Measurements from ENCODE around the gene SLCO4A1.

The SLCO4A1 gene

DNA sequence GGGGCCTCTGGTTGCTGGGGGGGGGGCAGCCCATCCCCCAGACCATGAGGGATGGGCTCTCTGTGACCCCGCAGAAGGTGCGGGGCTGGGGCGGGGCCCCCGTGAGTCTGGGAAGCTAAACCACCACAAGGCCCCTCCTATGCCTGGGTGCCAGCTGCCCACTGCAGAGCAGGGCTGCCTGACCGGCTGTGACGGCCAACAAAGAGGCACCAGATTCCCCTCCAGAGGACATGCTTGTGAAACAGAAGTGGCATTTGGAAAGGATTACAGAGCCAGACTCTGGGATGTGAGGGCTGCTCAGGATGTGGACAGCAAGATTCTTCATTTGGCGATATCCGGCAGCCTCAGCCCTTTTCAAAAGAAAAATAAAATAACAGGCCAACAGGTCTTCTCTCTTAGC, 49.9 kb downstream of the SLCO4A1 start:
- Histone ChIP-seq H3K27ac (no peak overlapping the region), H3K4me3 (ENCODE audit: low read depth in 1 of 2, low read length in 1 of 2) (no peak overlapping the region), H3K27me3 (peaks cover 10% of the 10 kb centered on the region), H3K36me3 (no peaks in the 10 kb centered on the region), H3K9me3 (no peaks in the 10 kb centered on the region), H3K4me1 (ENCODE audit: control insufficient read depth in 1 of 2, insufficient read depth in 1 of 2, low read depth in 1 of 2, low read length in 1 of 2) (peaks cover 4 to 12% of the 10 kb centered on the region in 2 experiments)
- TF ChIP-seq, protein P1, sequence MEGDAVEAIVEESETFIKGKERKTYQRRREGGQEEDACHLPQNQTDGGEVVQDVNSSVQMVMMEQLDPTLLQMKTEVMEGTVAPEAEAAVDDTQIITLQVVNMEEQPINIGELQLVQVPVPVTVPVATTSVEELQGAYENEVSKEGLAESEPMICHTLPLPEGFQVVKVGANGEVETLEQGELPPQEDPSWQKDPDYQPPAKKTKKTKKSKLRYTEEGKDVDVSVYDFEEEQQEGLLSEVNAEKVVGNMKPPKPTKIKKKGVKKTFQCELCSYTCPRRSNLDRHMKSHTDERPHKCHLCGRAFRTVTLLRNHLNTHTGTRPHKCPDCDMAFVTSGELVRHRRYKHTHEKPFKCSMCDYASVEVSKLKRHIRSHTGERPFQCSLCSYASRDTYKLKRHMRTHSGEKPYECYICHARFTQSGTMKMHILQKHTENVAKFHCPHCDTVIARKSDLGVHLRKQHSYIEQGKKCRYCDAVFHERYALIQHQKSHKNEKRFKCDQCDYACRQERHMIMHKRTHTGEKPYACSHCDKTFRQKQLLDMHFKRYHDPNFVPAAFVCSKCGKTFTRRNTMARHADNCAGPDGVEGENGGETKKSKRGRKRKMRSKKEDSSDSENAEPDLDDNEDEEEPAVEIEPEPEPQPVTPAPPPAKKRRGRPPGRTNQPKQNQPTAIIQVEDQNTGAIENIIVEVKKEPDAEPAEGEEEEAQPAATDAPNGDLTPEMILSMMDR (IDR thresholded peaks at IDR 0.05): no peak

DNA sequence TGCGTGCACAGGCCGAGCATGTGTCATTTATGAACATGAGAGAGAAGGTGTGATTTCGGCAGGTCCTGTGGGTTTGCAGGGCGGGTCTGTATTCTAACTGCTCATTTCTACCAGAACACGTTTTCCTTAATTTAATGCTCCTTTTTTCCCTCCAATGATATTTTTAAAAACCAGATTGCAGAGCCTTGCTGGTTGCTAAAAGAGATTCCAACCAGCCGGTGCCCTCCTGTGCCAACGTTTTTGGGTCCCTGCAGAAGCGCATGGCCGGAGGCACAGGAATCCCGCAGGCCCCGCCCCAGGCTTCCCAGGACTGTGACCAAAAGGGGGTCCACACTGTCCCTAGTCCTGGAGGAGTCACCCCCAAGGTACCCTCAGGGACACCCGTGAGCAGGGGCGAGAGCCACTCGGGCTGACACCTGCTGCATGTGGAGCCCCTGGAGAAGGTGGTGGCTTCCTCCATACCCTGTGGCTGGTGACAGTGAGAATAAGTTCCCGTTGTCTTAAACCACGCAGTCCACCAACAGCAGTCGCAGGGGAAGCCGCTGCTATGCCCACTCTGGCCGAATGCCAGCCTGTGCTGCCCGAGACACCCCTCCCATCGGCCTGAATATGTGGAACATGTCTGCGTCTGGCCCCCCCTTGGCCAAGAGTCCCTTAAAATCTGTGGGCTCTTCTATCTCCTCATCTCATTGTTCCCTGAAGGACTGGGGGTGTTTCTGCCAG, 50.7 kb downstream of the SLCO4A1 start:
- Histone ChIP-seq H3K27ac (no peak overlapping the region), H3K27me3 (peaks cover 10% of the 10 kb centered on the region), H3K36me3 (no peaks in the 10 kb centered on the region), H3K4me1 (ENCODE audit: control insufficient read depth in 1 of 2, insufficient read depth in 1 of 2, low read depth in 1 of 2, low read length in 1 of 2) (peaks cover 4 to 12% of the 10 kb centered on the region in 2 experiments), H3K9me3 (no peaks in the 10 kb centered on the region), H3K4me3 (ENCODE audit: low read depth in 1 of 2, low read length in 1 of 2) (no peak overlapping the region)
- TF ChIP-seq, protein P1 (IDR thresholded peaks at IDR 0.05): no peak

DNA sequence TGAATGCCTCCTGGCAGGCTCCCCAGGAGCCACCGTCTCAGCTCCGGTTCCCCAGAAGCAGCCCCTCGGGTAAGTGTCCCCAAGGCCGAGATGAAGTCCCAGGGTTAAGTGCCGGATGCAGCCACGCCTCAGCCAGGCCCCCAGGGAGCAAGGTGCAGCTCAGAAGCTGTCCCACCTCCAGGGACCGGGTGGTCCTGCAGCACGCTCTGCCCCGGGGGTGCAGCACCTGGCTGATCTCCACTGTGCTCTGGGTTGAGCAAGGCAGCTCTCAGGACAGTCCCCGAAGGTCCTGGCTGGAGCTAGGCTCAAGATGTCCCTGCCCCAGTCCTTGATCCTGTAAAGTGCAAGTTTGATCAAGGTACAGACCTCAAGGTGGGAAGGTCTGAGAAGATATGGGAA, 51.2 kb downstream of the SLCO4A1 start:
- Histone ChIP-seq H3K27ac (no peak overlapping the region), H3K27me3 (peaks cover 10% of the 10 kb centered on the region), H3K36me3 (no peaks in the 10 kb centered on the region), H3K4me1 (ENCODE audit: control insufficient read depth in 1 of 2, insufficient read depth in 1 of 2, low read depth in 1 of 2, low read length in 1 of 2) (peaks cover 4 to 12% of the 10 kb centered on the region in 2 experiments), H3K9me3 (no peaks in the 10 kb centered on the region), H3K4me3 (ENCODE audit: low read depth in 1 of 2, low read length in 1 of 2) (no peak overlapping the region)
- TF ChIP-seq, protein P1 (IDR thresholded peaks at IDR 0.05): no peak

DNA sequence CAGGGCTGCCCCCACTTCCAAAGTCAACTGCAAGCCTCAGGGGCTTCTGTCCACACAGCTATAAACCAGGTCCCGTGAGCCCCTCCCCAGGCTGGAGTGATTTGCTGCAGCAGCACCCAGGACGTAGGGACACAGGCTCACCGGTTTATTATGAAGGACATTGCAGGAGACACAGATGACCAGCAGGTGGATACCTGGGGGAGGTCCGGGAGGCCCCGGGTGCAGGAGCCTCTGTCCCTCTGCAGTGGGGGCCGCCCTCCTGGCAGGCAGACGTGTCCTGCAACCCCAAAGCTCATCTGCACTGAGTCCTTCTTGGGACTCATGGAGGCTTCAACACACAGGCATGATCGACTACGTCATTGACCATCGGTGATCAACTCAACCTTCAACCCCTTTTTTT, 51.8 kb downstream of the SLCO4A1 start:
- TF ChIP-seq, protein P1 (IDR thresholded peaks at IDR 0.05): no peak
- no peaks in the 10 kb centered on the region for H3K9me3 ChIP-seq
- H3K4me1 ChIP-seq (ENCODE audit: control insufficient read depth in 1 of 2, insufficient read depth in 1 of 2, low read depth in 1 of 2, low read length in 1 of 2): peaks cover 4 to 12% of the 10 kb centered on the region in 2 experiments
- H3K4me3 ChIP-seq (ENCODE audit: low read depth in 1 of 2, low read length in 1 of 2): no peak overlapping the region
- H3K36me3 ChIP-seq: no peaks in the 10 kb centered on the region
- H3K27ac ChIP-seq: no peak overlapping the region
- peaks cover 10% of the 10 kb centered on the region for H3K27me3 ChIP-seq

DNA sequence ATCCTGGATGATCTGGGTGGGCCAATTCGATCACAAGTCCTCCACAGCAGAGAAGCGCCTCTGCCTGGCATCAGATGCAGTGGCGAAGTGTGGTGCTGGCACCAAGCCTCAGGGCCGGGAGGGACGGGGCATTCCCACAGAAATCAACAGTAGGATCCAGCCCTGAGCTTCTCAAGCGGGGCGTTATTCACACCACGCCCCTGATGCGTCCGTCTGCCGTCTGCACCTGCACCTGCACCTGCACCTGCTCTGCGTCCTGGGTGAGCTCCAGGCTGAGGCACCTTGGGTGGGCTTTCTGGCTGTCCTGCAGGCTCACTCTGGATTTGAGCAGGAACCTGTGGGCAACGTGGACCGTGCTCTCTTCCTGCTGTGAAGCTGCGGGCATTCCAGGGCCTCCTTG, 52.6 kb downstream of the SLCO4A1 start:
- Histone ChIP-seq H3K27ac (no peak overlapping the region), H3K36me3 (no peaks in the 10 kb centered on the region), H3K27me3 (peaks cover 10% of the 10 kb centered on the region), H3K9me3 (no peaks in the 10 kb centered on the region), H3K4me1 (ENCODE audit: control insufficient read depth in 1 of 2, insufficient read depth in 1 of 2, low read depth in 1 of 2, low read length in 1 of 2) (peaks cover 4 to 12% of the 10 kb centered on the region in 2 experiments), H3K4me3 (ENCODE audit: low read depth in 1 of 2, low read length in 1 of 2) (no peak overlapping the region)
- TF ChIP-seq, protein P1 (IDR thresholded peaks at IDR 0.05): no peak
